Kidney epithelial cell (primary cell): ENCODE results near the gene JMJD1C. TPM values are rescaled to one million over a fixed set of nuclear protein-coding genes. Genes with fewer than 3 reads are reported as not detected.

Experiments used
- DNase-seq: peaks from one replicate; pipeline ENCODE4 v3.0.0-alpha.2; 2010; ENCODE audit warnings: low read depth
- H3K27me3 ChIP-seq: 2 replicates; pipeline ENCODE4 v1.6.0; 2011; ENCODE audit warnings: low read length; ENCODE audit not compliant: control insufficient read depth, insufficient read depth
- H3K36me3 ChIP-seq: 2 replicates; pipeline ENCODE4 v1.5.1; 2011; ENCODE audit warnings: low read length; ENCODE audit not compliant: control insufficient read depth, insufficient read depth
- H3K4me3 ChIP-seq: 2 replicates; pipeline ENCODE4 v1.5.1; 2011; ENCODE audit warnings: low read depth, mild to moderate bottlenecking, control low read depth, low read length
- CTCF ChIP-seq: IDR thresholded peaks from 2 replicates; pipeline ENCODE4 v1.5.1; 2011; ENCODE audit warnings: mild to moderate bottlenecking, moderate library complexity, low read length, control low read depth, inconsistent platforms; ENCODE audit not compliant: insufficient read depth, poor library complexity, severe bottlenecking
- total RNA-seq: library from RNA; depleted of rRNA; stranded (reverse); fragments of >200 nt; gene quantifications from 2 replicates; pipeline ENCODE4 v1.2.3, GENCODE V29; 2015

JMJD1C gene
- total RNA-seq, 1 donor from 2014 or later: 90.3 TPM

GRCh38 chr10:63197344-63198092 is 268.3 kb downstream of the JMJD1C start:
- Histone ChIP-seq H3K27me3 (no peaks in the 10 kb centered on the region), H3K4me3 (no peak overlapping the region), H3K36me3 (no peaks in the 10 kb centered on the region)
- DNase-seq: no peak
- no peak for TF ChIP-seq CTCF

- no peak for DNase-seq
- TF ChIP-seq CTCF: no peak
- no peaks in the 10 kb centered on the region for H3K36me3 ChIP-seq
- H3K4me3 ChIP-seq: no peak overlapping the region
- no peaks in the 10 kb centered on the region for H3K27me3 ChIP-seq
Measured at GRCh38 chr10:63192826-63193225, 273.0 kb downstream of the JMJD1C start.

- Histone ChIP-seq H3K4me3 (no peak overlapping the region), H3K27me3 (no peaks in the 10 kb centered on the region), H3K36me3 (no peaks in the 10 kb centered on the region)
- no peak for DNase-seq
- TF ChIP-seq CTCF: no peak
Measured at GRCh38 chr10:63175534-63175933, 290.2 kb downstream of the JMJD1C start.

- no peak overlapping the region for H3K4me3 ChIP-seq
- DNase-seq: no peak
- no peak for TF ChIP-seq CTCF
- H3K36me3 ChIP-seq: no peaks in the 10 kb centered on the region
- H3K27me3 ChIP-seq: no peaks in the 10 kb centered on the region
Measured at GRCh38 chr10:63173468-63174232, 292.1 kb downstream of the JMJD1C start.

GRCh38 chr10:63171926-63172325 is 293.9 kb downstream of the JMJD1C start:
- DNase-seq: no peak
- H3K27me3 ChIP-seq: no peaks in the 10 kb centered on the region
- no peaks in the 10 kb centered on the region for H3K36me3 ChIP-seq
- no peak for TF ChIP-seq CTCF
- H3K4me3 ChIP-seq: no peak overlapping the region
